ENCODE measurements around the gene CELSR2.

- TF ChIP-seq CTCF (IDR thresholded peaks at IDR 0.05) = no peak
- TF ChIP-seq EP300 (IDR thresholded peaks at IDR 0.05) = no peak
These were observed 65.9 kb downstream of the CELSR2 start for GRCh38 chr1:109315288-109315687.
